Measurements from ENCODE around the gene TYW1.
A peak's percentile ranks its signal among the peaks of the same experiment; 100 is the strongest.
"Not testable (repeated sequence)": the region's sequence is repeated elsewhere in the genome, so short reads cannot be mapped to it uniquely, and the experiment has no call there.

TYW1 gene

DNA sequence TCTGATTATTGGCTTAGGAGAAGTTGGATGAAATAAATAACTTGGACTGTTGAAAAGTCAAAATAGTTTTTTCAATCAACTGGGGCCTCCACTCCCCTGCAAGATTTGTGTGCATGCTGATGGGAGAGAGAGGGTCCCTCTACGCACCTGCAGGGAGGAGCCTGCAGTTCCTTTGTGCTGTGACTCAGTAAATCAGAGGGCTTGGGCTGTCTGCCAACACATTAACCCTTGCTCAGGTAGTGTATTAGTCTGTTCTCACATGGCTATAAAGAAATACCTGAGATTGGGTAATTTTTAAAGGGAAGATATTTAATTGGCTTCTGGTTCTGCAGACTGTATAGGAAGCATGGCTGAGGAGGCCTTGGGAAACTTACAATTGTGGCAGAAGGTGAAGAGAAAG lies 261.1 kb downstream of the TYW1 start:
- DNase-seq: not testable (repeated sequence)

- DNase-seq: not testable (repeated sequence)
These were observed 262.7 kb downstream of the TYW1 start for GRCh38 chr7:67259363-67259762.

DNA sequence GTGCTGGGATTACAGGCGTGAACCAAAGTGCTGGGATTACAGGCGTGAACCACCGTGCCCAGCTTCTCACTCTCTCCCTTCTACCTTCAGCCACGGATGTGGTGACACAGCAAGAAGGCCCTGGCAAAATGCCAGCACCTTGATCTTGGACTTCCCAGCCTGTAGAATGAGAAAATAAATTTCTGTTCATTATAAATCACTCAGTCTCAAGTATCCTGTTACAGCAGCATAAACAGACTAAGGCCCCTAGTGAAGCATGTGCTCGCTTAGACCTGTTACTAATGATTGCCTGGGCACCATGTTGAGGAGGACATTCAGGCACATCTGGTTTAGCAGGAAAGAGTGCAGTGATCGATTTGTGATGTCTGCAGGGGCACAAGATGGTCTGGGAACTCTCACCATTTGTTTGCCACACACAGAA lies 263.5 kb downstream of the TYW1 start:
- peak; percentile 34 for DNase-seq

- not testable (repeated sequence) for DNase-seq
These were observed 267.4 kb downstream of the TYW1 start for GRCh38 chr7:67264000-67264399.

GRCh38 chr7:67266070-67266469 lies 269.4 kb downstream of the TYW1 start:
- not testable (repeated sequence) for DNase-seq

DNA sequence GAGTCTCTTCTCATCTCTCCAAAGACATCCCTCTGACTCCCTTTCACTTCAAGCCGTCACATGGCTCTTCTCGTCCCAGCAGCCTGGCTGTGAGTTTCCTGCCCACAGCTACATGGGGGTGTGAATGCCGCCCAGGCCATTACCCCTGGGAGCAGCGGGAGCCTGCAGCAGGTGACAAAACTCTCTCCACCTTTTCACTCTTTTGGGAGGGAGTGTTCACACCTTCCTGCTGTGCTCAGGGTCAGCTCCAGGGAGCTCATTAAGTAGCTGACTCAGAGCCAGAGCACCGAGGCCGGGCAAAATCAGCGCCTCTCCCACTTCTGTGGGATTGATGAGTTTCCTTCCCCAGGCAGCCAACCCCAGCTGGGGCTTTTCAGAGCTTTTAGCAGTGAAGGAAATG lies 271.3 kb downstream of the TYW1 start:
- no peak for DNase-seq

DNA sequence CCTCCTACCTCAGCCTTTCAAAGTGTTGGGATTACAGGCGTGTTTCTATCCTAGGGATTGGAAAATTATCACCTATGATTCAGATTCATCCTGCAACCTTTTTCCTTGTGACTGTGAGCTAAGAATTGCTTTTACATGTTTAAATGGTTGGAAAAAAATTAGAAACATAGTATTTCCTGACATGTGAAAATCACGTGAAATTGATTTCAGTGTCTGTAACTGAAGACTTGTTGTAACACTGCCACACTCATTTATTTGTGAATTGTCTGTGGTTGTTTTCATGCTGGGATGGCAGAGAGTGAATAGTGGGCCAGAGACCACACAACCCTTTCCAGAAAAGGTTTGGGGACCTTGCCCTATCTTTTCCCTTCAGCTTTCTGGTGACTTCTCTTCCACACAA lies 273.3 kb downstream of the TYW1 start:
- not testable (repeated sequence) for DNase-seq

Data from CD4-positive, alpha-beta T cell treated with Interleukin-12 subunit alpha and Interleukin-12 subunit beta, for 1 hour (primary cell).